GM18517 (cell line): ENCODE measurements around the gene L3MBTL3.
A peak's percentile ranks its signal among the peaks of the same experiment; 100 is the strongest.

Experiments
- ATAC-seq: cut with Tn5 transposase; IDR thresholded peaks from one replicate; pipeline ENCODE4 v1.9.1; 2021; ENCODE audit warnings: mild to moderate bottlenecking, moderate library complexity; ENCODE audit not compliant: unreplicated experiment

The L3MBTL3 gene

GRCh38 chr6:130176378-130176777 is 158.0 kb downstream of the L3MBTL3 start:
- no peak for ATAC-seq

- ATAC-seq, result no peak
Measured at GRCh38 chr6:130178692-130179091, 160.3 kb downstream of the L3MBTL3 start.

GRCh38 chr6:130182466-130182865 is 164.1 kb downstream of the L3MBTL3 start:
- ATAC-seq, result no peak

- peak; percentile 85 for ATAC-seq
Measured at GRCh38 chr6:130183271-130184222, 165.2 kb downstream of the L3MBTL3 start.

GRCh38 chr6:130185658-130186057 is 167.3 kb downstream of the L3MBTL3 start:
- ATAC-seq, result no peak

- no peak for ATAC-seq
Measured at GRCh38 chr6:130187335-130188206, 169.2 kb downstream of the L3MBTL3 start.

- ATAC-seq, result no peak
Measured at GRCh38 chr6:130188207-130188899, 170.0 kb downstream of the L3MBTL3 start.

- no peak for ATAC-seq
Measured at GRCh38 chr6:130189531-130190397, 171.4 kb downstream of the L3MBTL3 start.
